ENCODE data around the gene CDKN1A. TPM values are rescaled to one million over a fixed set of nuclear protein-coding genes. Genes with fewer than 3 reads are reported as not detected.

The CDKN1A gene
- total RNA-seq, 1 donor from 2014 or later: 48.4 TPM

- Mint-ChIP-seq H3K4me3 (ENCODE audit: unreplicated experiment) (no peak overlapping the region), H3K27me3 (ENCODE audit: unreplicated experiment) (no peaks in the 10 kb centered on the region), H3K4me1 (ENCODE audit: unreplicated experiment) (peaks cover 3% of the 10 kb centered on the region), H3K27ac (ENCODE audit: unreplicated experiment) (no peak overlapping the region), H3K9me3 (ENCODE audit: unreplicated experiment) (no peaks in the 10 kb centered on the region), H3K36me3 (ENCODE audit: low read depth, unreplicated experiment) (no peaks in the 10 kb centered on the region)
- TF ChIP-seq CTCF (IDR thresholded peaks at IDR 0.05; ENCODE audit: unreplicated experiment): no peak
- no peak for DNase-seq (ENCODE audit: low spot score)
Observed at GRCh38 chr6:36656441-36656840, 22.1 kb upstream of the CDKN1A start.

- no peak for DNase-seq (ENCODE audit: low spot score)
- Mint-ChIP-seq H3K4me3 (ENCODE audit: unreplicated experiment) (no peak overlapping the region), H3K4me1 (ENCODE audit: unreplicated experiment) (no peaks in the 10 kb centered on the region), H3K9me3 (ENCODE audit: unreplicated experiment) (no peaks in the 10 kb centered on the region), H3K36me3 (ENCODE audit: low read depth, unreplicated experiment) (no peaks in the 10 kb centered on the region), H3K27ac (ENCODE audit: unreplicated experiment) (no peak overlapping the region), H3K27me3 (ENCODE audit: unreplicated experiment) (no peaks in the 10 kb centered on the region)
- TF ChIP-seq CTCF (IDR thresholded peaks at IDR 0.05; ENCODE audit: unreplicated experiment): no peak
Observed at GRCh38 chr6:36657271-36657670, 21.2 kb upstream of the CDKN1A start.

GRCh38 chr6:36657942-36658544 lies 20.5 kb upstream of the CDKN1A start:
- Mint-ChIP-seq H3K27me3 (ENCODE audit: unreplicated experiment) (no peaks in the 10 kb centered on the region), H3K4me1 (ENCODE audit: unreplicated experiment) (peaks cover 2% of the 10 kb centered on the region), H3K36me3 (ENCODE audit: low read depth, unreplicated experiment) (no peaks in the 10 kb centered on the region), H3K9me3 (ENCODE audit: unreplicated experiment) (no peaks in the 10 kb centered on the region), H3K4me3 (ENCODE audit: unreplicated experiment) (no peak overlapping the region), H3K27ac (ENCODE audit: unreplicated experiment) (no peak overlapping the region)
- TF ChIP-seq CTCF (IDR thresholded peaks at IDR 0.05; ENCODE audit: unreplicated experiment): no peak
- no peak for DNase-seq (ENCODE audit: low spot score)

- H3K4me1 Mint-ChIP-seq (ENCODE audit: unreplicated experiment): peaks cover 7% of the 10 kb centered on the region
- no peaks in the 10 kb centered on the region for H3K27me3 Mint-ChIP-seq (ENCODE audit: unreplicated experiment)
- H3K4me3 Mint-ChIP-seq (ENCODE audit: unreplicated experiment): no peak overlapping the region
- H3K9me3 Mint-ChIP-seq (ENCODE audit: unreplicated experiment): no peaks in the 10 kb centered on the region
- DNase-seq (ENCODE audit: low spot score): no peak
- no peaks in the 10 kb centered on the region for H3K36me3 Mint-ChIP-seq (ENCODE audit: low read depth, unreplicated experiment)
- no peak overlapping the region for H3K27ac Mint-ChIP-seq (ENCODE audit: unreplicated experiment)
- no peak for TF ChIP-seq CTCF (IDR thresholded peaks at IDR 0.05; ENCODE audit: unreplicated experiment)
Observed at GRCh38 chr6:36659271-36659670, 19.2 kb upstream of the CDKN1A start.

- Mint-ChIP-seq H3K27ac (ENCODE audit: unreplicated experiment) (no peak overlapping the region), H3K9me3 (ENCODE audit: unreplicated experiment) (no peaks in the 10 kb centered on the region), H3K4me3 (ENCODE audit: unreplicated experiment) (no peak overlapping the region), H3K4me1 (ENCODE audit: unreplicated experiment) (peaks cover 7% of the 10 kb centered on the region), H3K36me3 (ENCODE audit: low read depth, unreplicated experiment) (no peaks in the 10 kb centered on the region), H3K27me3 (ENCODE audit: unreplicated experiment) (no peaks in the 10 kb centered on the region)
- no peak for TF ChIP-seq CTCF (IDR thresholded peaks at IDR 0.05; ENCODE audit: unreplicated experiment)
- DNase-seq (ENCODE audit: low spot score): no peak
Observed at GRCh38 chr6:36660771-36661471, 17.6 kb upstream of the CDKN1A start.

Data from endothelial cell (in vitro differentiated cells).